K562 (cell line): ENCODE data around the gene PHLDB3. TPM values are rescaled to one million over a fixed set of nuclear protein-coding genes. Genes with fewer than 3 reads are reported as not detected.

Experiments used
- CREM ChIP-seq: IDR thresholded peaks from 2 replicates; pipeline ENCODE4 v1.6.1; 2014; ENCODE audit warnings: antibody characterized with exemption, low read depth
- EHMT2 ChIP-seq: fragments of 450-650 bp; IDR thresholded peaks from 2 replicates; pipeline ENCODE4 v1.6.1; 2018; ENCODE audit warnings: antibody characterized with exemption
- FOXA3 ChIP-seq, 2 experiments: fragments of 450-650 bp in 1 of 2; sonication (generic) in 1 of 2; formaldehyde crosslinking; IDR thresholded peaks in 1 of 2; conservative IDR thresholded peaks in 1 of 2; 2 replicates each; pipeline versions ENCODE4 v1.4.0 to v1.8.0; 2020 to 2022; ENCODE audit warnings: mild to moderate bottlenecking in 2 of 2, missing genetic modification reagents in 1 of 2
- FOXP1 ChIP-seq: sonication (generic); formaldehyde crosslinking; IDR thresholded peaks from 2 replicates; pipeline ENCODE4 v1.8.0; 2022; ENCODE audit warnings: mild to moderate bottlenecking, missing genetic modification reagents
- HCFC1 ChIP-seq: IDR thresholded peaks from 2 replicates; pipeline ENCODE4 v1.6.1; 2012; ENCODE audit warnings: low read depth, low read length, improper control_type of control experiment
- HDAC2 ChIP-seq: fragments of 450-650 bp; IDR thresholded peaks from 2 replicates; pipeline ENCODE4 v1.6.1; 2016; ENCODE audit warnings: mild to moderate bottlenecking
- HDAC6 ChIP-seq: IDR thresholded peaks from 2 replicates; pipeline ENCODE4 v1.6.1; 2012; ENCODE audit warnings: low read depth, mild to moderate bottlenecking, control low read depth, inconsistent platforms, low read length, moderate library complexity
- KAT2B ChIP-seq: IDR thresholded peaks from one replicate; pipeline ENCODE4 v1.6.1; 2012; ENCODE audit warnings: low read depth, mild to moderate bottlenecking, control low read depth, inconsistent platforms, low read length, moderate library complexity
- L3MBTL2 ChIP-seq: fragments of 450-650 bp; IDR thresholded peaks from 2 replicates; pipeline ENCODE4 v1.6.1; 2016; ENCODE audit warnings: mild to moderate bottlenecking, moderate library complexity
- NCOA1 ChIP-seq: fragments of 450-650 bp; IDR thresholded peaks from 2 replicates; pipeline ENCODE4 v1.6.1; 2016; ENCODE audit warnings: low read depth
- NCOA6 ChIP-seq: fragments of 450-650 bp; IDR thresholded peaks from 2 replicates; pipeline ENCODE4 v1.6.1; 2017; ENCODE audit warnings: mild to moderate bottlenecking
- PHB2 ChIP-seq: fragments of 450-650 bp; IDR thresholded peaks from 2 replicates; pipeline ENCODE4 v1.6.1; 2017; ENCODE audit warnings: low read depth
- PHF20 ChIP-seq: fragments of 450-650 bp; IDR thresholded peaks from 2 replicates; pipeline ENCODE4 v1.6.1; 2018; ENCODE audit not compliant: partially characterized antibody
- SIX5 ChIP-seq, 2 experiments: IDR thresholded peaks; 2 replicates each; pipeline ENCODE4 v1.6.1; 2011; ENCODE audit warnings: low read length in 2 of 2, borderline replicate concordance in 1 of 2, low read depth in 1 of 2, mild to moderate bottlenecking in 1 of 2, moderate library complexity in 1 of 2; ENCODE audit not compliant: insufficient read depth in 1 of 2
- TAF7 ChIP-seq: fragments of 450-650 bp; IDR thresholded peaks from 2 replicates; pipeline ENCODE4 v1.6.1; 2016; ENCODE audit warnings: missing genetic modification characterization, missing compliant biosample characterization
- TCF7 ChIP-seq: sonication (generic); IDR thresholded peaks from 2 replicates; pipeline ENCODE4 v1.6.1; 2016; ENCODE audit warnings: antibody characterized with exemption, borderline replicate concordance
- XRCC3 ChIP-seq: fragments of 450-650 bp; IDR thresholded peaks from 2 replicates; pipeline ENCODE4 v1.6.1; 2017; ENCODE audit warnings: mild to moderate bottlenecking, moderate library complexity
- ZFPM2 ChIP-seq: fragments of 250-450 bp; sonication (Bioruptor Pico); IDR thresholded peaks from 2 replicates; pipeline ENCODE4 v1.5.1; 2022; ENCODE audit warnings: mild to moderate bottlenecking
- polyA plus RNA-seq, 8 experiments: library from polyadenylated mRNA; depleted of rRNA in 4 of 8; stranded (reverse) in 5 of 8; unstranded in 3 of 8; fragments of >200 nt; fragmentation: Nextera tagmentation in 2 of 8; fragmentation: Illumina TruSeq in 1 of 8; extraction: Ambion mirVana in 2 of 8; extraction: Trizol in 1 of 8; gene quantifications; 2 replicates each; pipeline versions ENCODE4 v1.2.1 to v1.2.3, GENCODE V29; 2011 to 2014; ENCODE audit warnings: inconsistent platforms in 1 of 8, missing spikeins in 1 of 8
- total RNA-seq, 7 experiments: library from RNA; depleted of rRNA in 6 of 7; stranded (reverse); fragments of >200 nt in 6 of 7; fragmentation: Illumina TruSeq in 2 of 7; extraction: Trizol in 2 of 7; gene quantifications; 2 replicates each; pipeline versions ENCODE4 v1.2.1 to v1.2.3, GENCODE V29; 2011 to 2021; ENCODE audit warnings: low replicate concordance in 1 of 7
- TF ChIP-seq, protein P1 (sequence below): fragments of 450-650 bp; IDR thresholded peaks from 2 replicates; pipeline ENCODE4 v1.6.1; 2016; ENCODE audit warnings: mild to moderate bottlenecking, moderate library complexity

PHLDB3 gene
- total and polyA plus RNA-seq, 9 of the 15 experiments (the other 6 are each of a cell fraction or from before 2014, with no cell fraction given): 0.04 to 23.5 (median 3.9) TPM

DNA sequence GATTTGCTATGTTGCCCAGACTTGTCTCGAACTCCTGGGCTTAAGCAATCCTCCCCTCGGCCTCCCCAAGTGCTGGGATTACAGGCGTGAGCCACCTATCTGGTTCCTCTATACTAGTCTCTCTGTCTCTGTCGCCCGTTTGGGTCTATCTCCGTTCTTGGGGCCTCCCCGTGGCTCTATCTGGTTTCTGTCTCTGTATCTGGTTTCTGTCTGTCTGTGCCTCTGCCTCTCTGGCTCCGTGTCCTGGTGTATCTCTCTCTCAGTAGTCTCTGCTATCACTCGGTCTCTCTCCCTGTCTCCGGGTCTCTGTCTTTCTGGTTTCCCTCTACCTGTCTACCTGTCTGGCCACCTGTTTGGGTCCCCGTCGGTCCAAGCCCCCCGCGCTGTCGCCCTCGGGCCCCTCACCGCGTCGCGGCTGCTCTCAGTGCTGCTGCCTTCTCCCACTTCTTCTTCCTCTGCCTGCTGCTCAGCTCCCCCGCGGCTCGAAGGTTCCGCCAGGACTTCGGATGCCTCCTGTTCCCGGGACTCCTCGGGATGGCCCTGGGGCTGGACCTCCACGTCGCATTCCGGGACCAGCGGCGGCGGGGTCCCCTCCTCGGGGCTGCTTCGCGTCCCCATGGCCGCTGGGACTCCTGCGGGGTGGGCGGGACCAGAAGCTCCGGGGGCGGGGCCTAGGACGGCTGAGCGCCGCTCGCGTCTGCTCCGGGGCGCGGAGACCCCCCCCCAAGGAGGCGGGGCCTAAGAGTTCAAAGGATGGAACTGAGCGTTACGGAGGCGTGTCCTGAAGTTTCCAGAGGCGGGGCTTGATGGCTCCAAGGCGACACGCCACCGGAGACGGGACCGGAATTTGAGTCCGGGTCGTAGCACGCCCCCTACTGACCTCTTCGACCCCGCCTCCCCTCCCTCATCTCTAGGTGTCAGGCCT is 783 bp downstream of the PHLDB3 start (continued):
- peak; percentile 28; the same call in 1 of the 2 replicates for TF ChIP-seq EHMT2
- no peak for TF ChIP-seq SIX5 (IDR thresholded peaks at IDR 0.05; ENCODE audit: borderline replicate concordance in 1 of 2, insufficient read depth in 1 of 2, low read depth in 1 of 2, low read length in 2 of 2)
- no peak for TF ChIP-seq XRCC3
- no peak for TF ChIP-seq ZFPM2 (CRISPR knock-in tag)
- no peak for TF ChIP-seq TAF7
- peak; percentile 22; the same call in 1 of the 2 replicates for TF ChIP-seq CREM
- TF ChIP-seq L3MBTL2: peak; percentile 49
- TF ChIP-seq FOXP1: no peak
- TF ChIP-seq HDAC2: peak; percentile 54; the same call in 1 of the 2 replicates
- no peak for TF ChIP-seq TCF7
- TF ChIP-seq NCOA1: peak; percentile 57; the same call in 1 of the 2 replicates
- TF ChIP-seq HDAC6: no peak
- TF ChIP-seq, protein P1, sequence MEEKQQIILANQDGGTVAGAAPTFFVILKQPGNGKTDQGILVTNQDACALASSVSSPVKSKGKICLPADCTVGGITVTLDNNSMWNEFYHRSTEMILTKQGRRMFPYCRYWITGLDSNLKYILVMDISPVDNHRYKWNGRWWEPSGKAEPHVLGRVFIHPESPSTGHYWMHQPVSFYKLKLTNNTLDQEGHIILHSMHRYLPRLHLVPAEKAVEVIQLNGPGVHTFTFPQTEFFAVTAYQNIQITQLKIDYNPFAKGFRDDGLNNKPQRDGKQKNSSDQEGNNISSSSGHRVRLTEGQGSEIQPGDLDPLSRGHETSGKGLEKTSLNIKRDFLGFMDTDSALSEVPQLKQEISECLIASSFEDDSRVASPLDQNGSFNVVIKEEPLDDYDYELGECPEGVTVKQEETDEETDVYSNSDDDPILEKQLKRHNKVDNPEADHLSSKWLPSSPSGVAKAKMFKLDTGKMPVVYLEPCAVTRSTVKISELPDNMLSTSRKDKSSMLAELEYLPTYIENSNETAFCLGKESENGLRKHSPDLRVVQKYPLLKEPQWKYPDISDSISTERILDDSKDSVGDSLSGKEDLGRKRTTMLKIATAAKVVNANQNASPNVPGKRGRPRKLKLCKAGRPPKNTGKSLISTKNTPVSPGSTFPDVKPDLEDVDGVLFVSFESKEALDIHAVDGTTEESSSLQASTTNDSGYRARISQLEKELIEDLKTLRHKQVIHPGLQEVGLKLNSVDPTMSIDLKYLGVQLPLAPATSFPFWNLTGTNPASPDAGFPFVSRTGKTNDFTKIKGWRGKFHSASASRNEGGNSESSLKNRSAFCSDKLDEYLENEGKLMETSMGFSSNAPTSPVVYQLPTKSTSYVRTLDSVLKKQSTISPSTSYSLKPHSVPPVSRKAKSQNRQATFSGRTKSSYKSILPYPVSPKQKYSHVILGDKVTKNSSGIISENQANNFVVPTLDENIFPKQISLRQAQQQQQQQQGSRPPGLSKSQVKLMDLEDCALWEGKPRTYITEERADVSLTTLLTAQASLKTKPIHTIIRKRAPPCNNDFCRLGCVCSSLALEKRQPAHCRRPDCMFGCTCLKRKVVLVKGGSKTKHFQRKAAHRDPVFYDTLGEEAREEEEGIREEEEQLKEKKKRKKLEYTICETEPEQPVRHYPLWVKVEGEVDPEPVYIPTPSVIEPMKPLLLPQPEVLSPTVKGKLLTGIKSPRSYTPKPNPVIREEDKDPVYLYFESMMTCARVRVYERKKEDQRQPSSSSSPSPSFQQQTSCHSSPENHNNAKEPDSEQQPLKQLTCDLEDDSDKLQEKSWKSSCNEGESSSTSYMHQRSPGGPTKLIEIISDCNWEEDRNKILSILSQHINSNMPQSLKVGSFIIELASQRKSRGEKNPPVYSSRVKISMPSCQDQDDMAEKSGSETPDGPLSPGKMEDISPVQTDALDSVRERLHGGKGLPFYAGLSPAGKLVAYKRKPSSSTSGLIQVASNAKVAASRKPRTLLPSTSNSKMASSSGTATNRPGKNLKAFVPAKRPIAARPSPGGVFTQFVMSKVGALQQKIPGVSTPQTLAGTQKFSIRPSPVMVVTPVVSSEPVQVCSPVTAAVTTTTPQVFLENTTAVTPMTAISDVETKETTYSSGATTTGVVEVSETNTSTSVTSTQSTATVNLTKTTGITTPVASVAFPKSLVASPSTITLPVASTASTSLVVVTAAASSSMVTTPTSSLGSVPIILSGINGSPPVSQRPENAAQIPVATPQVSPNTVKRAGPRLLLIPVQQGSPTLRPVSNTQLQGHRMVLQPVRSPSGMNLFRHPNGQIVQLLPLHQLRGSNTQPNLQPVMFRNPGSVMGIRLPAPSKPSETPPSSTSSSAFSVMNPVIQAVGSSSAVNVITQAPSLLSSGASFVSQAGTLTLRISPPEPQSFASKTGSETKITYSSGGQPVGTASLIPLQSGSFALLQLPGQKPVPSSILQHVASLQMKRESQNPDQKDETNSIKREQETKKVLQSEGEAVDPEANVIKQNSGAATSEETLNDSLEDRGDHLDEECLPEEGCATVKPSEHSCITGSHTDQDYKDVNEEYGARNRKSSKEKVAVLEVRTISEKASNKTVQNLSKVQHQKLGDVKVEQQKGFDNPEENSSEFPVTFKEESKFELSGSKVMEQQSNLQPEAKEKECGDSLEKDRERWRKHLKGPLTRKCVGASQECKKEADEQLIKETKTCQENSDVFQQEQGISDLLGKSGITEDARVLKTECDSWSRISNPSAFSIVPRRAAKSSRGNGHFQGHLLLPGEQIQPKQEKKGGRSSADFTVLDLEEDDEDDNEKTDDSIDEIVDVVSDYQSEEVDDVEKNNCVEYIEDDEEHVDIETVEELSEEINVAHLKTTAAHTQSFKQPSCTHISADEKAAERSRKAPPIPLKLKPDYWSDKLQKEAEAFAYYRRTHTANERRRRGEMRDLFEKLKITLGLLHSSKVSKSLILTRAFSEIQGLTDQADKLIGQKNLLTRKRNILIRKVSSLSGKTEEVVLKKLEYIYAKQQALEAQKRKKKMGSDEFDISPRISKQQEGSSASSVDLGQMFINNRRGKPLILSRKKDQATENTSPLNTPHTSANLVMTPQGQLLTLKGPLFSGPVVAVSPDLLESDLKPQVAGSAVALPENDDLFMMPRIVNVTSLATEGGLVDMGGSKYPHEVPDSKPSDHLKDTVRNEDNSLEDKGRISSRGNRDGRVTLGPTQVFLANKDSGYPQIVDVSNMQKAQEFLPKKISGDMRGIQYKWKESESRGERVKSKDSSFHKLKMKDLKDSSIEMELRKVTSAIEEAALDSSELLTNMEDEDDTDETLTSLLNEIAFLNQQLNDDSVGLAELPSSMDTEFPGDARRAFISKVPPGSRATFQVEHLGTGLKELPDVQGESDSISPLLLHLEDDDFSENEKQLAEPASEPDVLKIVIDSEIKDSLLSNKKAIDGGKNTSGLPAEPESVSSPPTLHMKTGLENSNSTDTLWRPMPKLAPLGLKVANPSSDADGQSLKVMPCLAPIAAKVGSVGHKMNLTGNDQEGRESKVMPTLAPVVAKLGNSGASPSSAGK: no peak
- peak; percentile 13 for TF ChIP-seq HCFC1
- peak; percentile 40; the same call in 1 of the 2 replicates for TF ChIP-seq NCOA6
- TF ChIP-seq FOXA3 (CRISPR knock-in tag; conservative IDR thresholded peaks at IDR 0.05 in 1 of 2, IDR thresholded peaks at IDR 0.05 in 1 of 2): no peak
- no peak for TF ChIP-seq PHB2
- no peak for TF ChIP-seq PHF20
- TF ChIP-seq KAT2B: no peak
